Stomach (tissue), 4 donors: ENCODE measurements around the gene CCDC121.

ENCODE experiments used
- POLR2A ChIP-seq, 4 donors: fragments of 450-650 bp; IDR thresholded peaks; one replicate each; pipeline ENCODE4 v1.6.1; 2016; ENCODE audit warnings: antibody characterized with exemption in 4 of 4, control low read depth in 2 of 4, mild to moderate bottlenecking in 1 of 4, moderate library complexity in 1 of 4
- TF ChIP-seq, protein P1 (sequence below), 7 experiments: fragments of 450-650 bp in 4 of 7; fragments of 200-600 bp in 3 of 7; sonication (generic) in 3 of 7; IDR thresholded peaks; one replicate each; pipeline ENCODE4 v1.5.1; 2016 to 2019; ENCODE audit warnings: antibody characterized with exemption in 7 of 7, control low read depth in 2 of 7, mild to moderate bottlenecking in 1 of 7

DNA sequence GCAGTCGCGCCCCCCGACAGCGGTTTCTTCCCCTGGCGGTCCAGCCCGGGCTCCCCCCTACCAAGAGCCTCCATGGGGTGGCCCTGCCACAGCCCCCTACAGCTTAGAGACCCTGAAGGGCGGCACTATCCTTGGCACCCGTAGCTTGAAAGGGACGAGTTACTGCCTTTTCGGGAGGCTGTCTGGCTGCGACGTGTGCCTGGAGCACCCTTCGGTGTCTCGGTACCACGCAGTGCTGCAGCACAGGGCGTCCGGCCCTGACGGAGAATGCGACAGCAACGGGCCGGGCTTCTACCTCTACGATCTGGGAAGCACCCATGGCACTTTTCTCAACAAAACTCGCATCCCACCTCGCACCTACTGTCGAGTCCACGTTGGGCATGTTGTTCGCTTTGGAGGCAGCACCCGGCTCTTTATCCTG lies 35.4 kb upstream of the CCDC121 start:
- no peak for TF ChIP-seq POLR2A (IDR thresholded peaks at IDR 0.05)
- TF ChIP-seq, protein P1, sequence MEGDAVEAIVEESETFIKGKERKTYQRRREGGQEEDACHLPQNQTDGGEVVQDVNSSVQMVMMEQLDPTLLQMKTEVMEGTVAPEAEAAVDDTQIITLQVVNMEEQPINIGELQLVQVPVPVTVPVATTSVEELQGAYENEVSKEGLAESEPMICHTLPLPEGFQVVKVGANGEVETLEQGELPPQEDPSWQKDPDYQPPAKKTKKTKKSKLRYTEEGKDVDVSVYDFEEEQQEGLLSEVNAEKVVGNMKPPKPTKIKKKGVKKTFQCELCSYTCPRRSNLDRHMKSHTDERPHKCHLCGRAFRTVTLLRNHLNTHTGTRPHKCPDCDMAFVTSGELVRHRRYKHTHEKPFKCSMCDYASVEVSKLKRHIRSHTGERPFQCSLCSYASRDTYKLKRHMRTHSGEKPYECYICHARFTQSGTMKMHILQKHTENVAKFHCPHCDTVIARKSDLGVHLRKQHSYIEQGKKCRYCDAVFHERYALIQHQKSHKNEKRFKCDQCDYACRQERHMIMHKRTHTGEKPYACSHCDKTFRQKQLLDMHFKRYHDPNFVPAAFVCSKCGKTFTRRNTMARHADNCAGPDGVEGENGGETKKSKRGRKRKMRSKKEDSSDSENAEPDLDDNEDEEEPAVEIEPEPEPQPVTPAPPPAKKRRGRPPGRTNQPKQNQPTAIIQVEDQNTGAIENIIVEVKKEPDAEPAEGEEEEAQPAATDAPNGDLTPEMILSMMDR (IDR thresholded peaks at IDR 0.05), result no peak
